ENCODE results near the gene HNRNPDL. TPM values are rescaled to one million over a fixed set of nuclear protein-coding genes. Genes with fewer than 3 reads are reported as not detected.

HNRNPDL gene
- total RNA-seq, 2 donors from 2014 or later, result 226 to 248 TPM

Other genes starting within 250 kb of the HNRNPDL start
- gene HNRNPD, start 56.5 kb downstream of the HNRNPDL start, total RNA-seq, result 100 to 1,000 TPM; 280 to 290 TPM
- gene ENOPH1, start 128 bp upstream of the HNRNPDL start, total RNA-seq, result 10 to 100 TPM; 41.8 to 50.3 TPM
- gene TMEM150C, start 131.5 kb upstream of the HNRNPDL start, total RNA-seq, result not detected

All from natural killer cell treated with Interleukin-12 subunit alpha and Interleukin-12 subunit beta and Interleukin-15 and Interleukin-18, amount 100 ng/mL, for 72 hours (primary cell).